ENCODE data around the gene ADCY2.

Gene ADCY2

GRCh38 chr5:7534505-7534904 lies 138.6 kb downstream of the ADCY2 start:
- TF ChIP-seq CTCF (IDR thresholded peaks at IDR 0.05; ENCODE audit: low read depth, low read length), result no peak
- H3K4me3 ChIP-seq (replicated peaks in 1 of 2; ENCODE audit: low read depth in 2 of 2, low read length in 2 of 2), result no peak overlapping the region
- DNase-seq (ENCODE audit: low read depth in 2 of 2), result no peak

GRCh38 chr5:7537573-7537972 lies 141.6 kb downstream of the ADCY2 start:
- no peak for TF ChIP-seq CTCF (IDR thresholded peaks at IDR 0.05; ENCODE audit: low read depth, low read length)
- no peak overlapping the region for H3K4me3 ChIP-seq (replicated peaks in 1 of 2; ENCODE audit: low read depth in 2 of 2, low read length in 2 of 2)
- DNase-seq (ENCODE audit: low read depth in 2 of 2), result no peak

GRCh38 chr5:7539571-7539970 lies 143.6 kb downstream of the ADCY2 start:
- no peak overlapping the region for H3K4me3 ChIP-seq (replicated peaks in 1 of 2; ENCODE audit: low read depth in 2 of 2, low read length in 2 of 2)

GRCh38 chr5:7540736-7541485 lies 145.0 kb downstream of the ADCY2 start:
- DNase-seq (ENCODE audit: low read depth in 2 of 2), result no peak
- no peak overlapping the region for H3K4me3 ChIP-seq (replicated peaks in 1 of 2; ENCODE audit: low read depth in 2 of 2, low read length in 2 of 2)
- no peak for TF ChIP-seq CTCF (IDR thresholded peaks at IDR 0.05; ENCODE audit: low read depth, low read length)

More at GRCh38 chr5:7539571-7539970, 143.6 kb downstream of the ADCY2 start:
- no peak for DNase-seq (ENCODE audit: low read depth in 2 of 2)
- no peak for TF ChIP-seq CTCF (IDR thresholded peaks at IDR 0.05; ENCODE audit: low read depth, low read length)

- H3K4me3 ChIP-seq (replicated peaks in 1 of 2; ENCODE audit: low read depth in 2 of 2, low read length in 2 of 2), result no peak overlapping the region
- DNase-seq (ENCODE audit: low read depth in 2 of 2), result no peak
- no peak for TF ChIP-seq CTCF (IDR thresholded peaks at IDR 0.05; ENCODE audit: low read depth, low read length)
These were observed 146.0 kb downstream of the ADCY2 start for GRCh38 chr5:7541898-7542297.

DNA sequence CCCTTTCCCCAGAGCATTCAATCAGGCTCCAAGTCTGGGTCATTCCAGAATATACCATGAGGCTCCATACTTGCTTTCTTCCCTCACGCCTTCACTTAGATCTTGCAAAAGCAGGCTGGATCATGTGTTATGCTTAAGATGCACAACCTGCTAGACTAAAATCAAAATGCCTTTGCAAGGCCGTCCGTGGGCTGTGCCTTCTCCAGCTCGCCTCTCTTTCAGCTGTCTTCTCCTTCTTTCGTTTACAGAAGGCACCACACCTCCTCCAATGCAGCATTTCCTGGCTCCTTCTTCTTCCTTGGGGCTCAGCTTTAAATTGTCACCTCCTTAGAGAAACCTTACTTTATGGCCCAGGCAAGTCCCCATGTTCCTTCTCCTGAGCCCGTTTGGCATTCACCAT lies 150.6 kb downstream of the ADCY2 start:
- no peak for TF ChIP-seq CTCF (IDR thresholded peaks at IDR 0.05; ENCODE audit: low read depth, low read length)
- DNase-seq (ENCODE audit: low read depth in 2 of 2), result no peak
- no peak overlapping the region for H3K4me3 ChIP-seq (replicated peaks in 1 of 2; ENCODE audit: low read depth in 2 of 2, low read length in 2 of 2)

- no peak for TF ChIP-seq CTCF (IDR thresholded peaks at IDR 0.05; ENCODE audit: low read depth, low read length)
- no peak overlapping the region for H3K4me3 ChIP-seq (replicated peaks in 1 of 2; ENCODE audit: low read depth in 2 of 2, low read length in 2 of 2)
- no peak for DNase-seq (ENCODE audit: low read depth in 2 of 2)
These were observed 152.7 kb downstream of the ADCY2 start for GRCh38 chr5:7548596-7548995.

All from cardiac fibroblast (primary cell).